Measurements from ENCODE around the gene DDAH1.
A peak's percentile ranks its signal among the peaks of the same experiment; 100 is the strongest.

Gene DDAH1

DNA sequence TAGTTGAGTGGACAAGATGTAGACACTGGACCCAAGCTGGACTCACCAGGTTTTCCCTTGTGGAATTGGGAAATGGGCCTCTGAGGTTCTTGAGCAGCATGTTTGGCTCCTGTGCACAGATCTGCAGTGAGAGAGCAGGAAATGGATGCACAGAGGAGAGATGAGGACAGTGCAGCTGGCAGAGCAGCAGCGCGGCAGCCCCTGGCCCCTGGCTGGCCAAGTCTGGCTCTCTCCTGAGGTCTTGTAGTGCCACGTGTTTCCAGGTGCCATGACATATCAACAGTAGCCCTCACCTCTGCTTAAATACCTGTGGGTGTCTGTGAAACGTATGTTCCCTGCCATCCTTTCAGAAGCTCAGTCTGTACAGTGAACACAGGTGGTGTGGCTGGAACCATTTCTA is 169.3 kb downstream of the DDAH1 start:
- DNase-seq: no peak

DNA sequence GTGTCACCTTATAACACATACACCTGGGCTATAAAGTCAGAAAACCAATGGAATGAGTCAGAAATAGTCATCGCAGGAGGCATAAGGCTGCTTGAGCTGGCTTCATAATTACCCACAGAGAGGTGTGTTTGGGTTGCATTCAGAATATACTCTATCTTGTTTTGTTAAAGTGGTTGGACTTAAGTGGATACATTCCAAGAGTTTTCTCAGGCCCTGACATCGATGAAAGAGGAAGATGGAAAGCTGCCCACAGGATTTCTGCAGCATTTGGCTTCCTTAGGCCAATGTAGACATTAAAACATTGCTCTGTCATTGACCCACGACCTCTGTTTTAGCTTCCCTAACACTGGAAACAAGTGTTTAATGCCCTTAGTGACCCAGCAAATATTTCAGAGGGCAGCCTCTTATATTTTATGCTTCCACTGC is 169.9 kb downstream of the DDAH1 start:
- DNase-seq: no peak

DNA sequence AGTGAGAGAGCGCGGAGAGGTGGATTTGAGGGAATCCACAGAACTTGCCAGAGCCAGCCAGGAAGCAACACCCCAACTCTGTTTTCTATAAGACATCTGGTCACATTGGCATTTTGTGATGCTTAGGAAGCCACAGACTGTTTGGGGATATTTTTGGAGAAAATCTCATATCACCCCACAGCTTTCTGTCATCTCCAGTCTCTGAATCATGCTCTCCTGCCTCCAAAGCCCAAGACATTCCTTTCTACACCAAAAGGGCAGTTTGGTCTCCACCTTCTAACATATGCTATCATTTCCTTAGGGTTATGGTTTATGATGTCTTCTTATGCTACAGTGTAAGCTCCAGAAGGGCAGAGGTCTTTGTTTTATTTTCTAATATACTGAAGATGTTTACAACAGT is 174.1 kb downstream of the DDAH1 start:
- DNase-seq: no peak

DNA sequence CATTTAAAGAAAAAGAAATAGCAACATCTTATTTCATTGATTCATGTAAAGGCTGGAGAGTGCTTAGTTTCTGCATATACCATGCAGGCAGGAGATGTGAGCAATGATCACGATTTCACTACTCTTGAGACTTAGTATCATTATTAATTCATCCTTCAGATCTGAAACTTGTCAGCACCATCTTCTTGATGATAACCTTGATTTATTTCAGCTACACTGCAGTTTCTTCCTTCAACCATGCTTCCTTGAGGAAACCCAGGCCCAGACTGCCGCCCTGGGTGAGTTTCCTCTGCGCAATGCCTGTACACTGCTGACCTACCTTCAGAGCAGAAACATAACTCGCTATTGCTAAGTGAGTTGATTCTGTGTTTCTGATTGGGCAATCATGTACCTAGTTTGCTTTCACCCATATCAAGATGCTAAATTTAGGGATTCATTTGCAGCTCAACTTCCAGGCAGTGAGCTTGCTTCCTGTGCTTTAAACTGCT is 175.1 kb downstream of the DDAH1 start:
- no peak for DNase-seq

GRCh38 chr1:85289207-85289847 is 175.6 kb downstream of the DDAH1 start:
- peak; percentile 19 for DNase-seq

GRCh38 chr1:85284202-85284601 is 180.8 kb downstream of the DDAH1 start:
- DNase-seq: no peak

DNA sequence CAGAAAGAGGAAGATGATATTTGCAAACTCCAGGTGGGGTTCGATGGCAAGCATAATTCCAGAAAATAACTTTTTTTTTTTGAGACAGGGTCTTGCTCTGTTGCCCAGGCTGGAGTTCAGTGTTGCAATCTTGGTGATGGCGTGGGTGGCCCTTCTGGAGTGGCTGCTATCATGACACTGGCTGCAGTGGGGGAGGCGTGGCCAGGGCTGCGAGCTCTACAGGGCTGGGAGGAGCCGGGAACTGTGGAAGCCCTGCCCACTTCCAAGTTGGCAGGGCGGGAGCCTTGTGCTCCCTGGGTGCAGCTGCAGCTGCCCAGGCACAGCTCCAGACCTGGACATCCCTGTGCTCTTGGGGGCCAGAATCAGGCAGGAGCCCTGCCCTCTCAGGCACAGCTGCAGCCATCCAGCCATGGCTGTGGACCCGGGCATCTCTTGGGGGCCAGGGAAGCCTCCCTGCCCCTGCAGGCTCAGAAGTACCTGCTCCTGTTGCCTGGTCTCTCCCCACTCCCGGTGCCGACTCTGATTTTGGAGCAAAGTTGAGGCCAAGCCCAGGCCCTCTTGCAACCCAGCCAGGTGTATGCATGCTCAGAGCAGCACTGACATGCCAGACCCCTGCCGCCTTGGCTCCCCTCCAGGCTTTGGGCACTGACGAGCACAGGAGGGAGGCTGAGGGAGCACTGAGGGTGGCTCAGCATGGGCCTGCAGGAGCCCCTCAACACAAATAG is 181.3 kb downstream of the DDAH1 start:
- DNase-seq: no peak

GRCh38 chr1:85282424-85282823 is 182.5 kb downstream of the DDAH1 start:
- no peak for DNase-seq

- no peak for DNase-seq
These were observed 184.3 kb downstream of the DDAH1 start for GRCh38 chr1:85280636-85281035.

- no peak for DNase-seq
These were observed 185.4 kb downstream of the DDAH1 start for GRCh38 chr1:85279458-85280080.

DNA sequence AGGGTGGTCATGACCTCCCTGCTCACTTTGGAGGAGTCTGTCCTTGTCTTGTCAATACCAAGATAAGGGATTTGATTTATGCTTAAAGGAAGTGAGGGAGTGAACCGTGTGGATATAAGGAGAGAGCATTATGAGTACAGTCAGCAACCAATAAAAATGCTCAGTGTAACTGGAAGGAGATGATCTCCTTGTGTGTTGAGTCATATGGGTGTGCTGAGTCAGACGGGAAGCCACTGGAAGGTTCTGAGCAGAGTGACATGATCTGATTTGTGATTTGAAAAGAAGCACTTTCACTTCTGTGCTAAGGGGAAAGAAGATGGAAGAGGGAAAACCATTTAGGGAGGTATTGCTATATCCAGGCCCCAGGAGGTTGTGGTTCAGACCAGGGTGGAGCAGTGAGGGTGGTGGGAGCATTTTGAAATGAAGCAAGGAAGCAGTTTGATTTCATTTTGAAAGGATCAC is 186.1 kb downstream of the DDAH1 start:
- DNase-seq: peak; percentile 88

- DNase-seq: no peak
These were observed 187.2 kb downstream of the DDAH1 start for GRCh38 chr1:85277802-85278201.

DNA sequence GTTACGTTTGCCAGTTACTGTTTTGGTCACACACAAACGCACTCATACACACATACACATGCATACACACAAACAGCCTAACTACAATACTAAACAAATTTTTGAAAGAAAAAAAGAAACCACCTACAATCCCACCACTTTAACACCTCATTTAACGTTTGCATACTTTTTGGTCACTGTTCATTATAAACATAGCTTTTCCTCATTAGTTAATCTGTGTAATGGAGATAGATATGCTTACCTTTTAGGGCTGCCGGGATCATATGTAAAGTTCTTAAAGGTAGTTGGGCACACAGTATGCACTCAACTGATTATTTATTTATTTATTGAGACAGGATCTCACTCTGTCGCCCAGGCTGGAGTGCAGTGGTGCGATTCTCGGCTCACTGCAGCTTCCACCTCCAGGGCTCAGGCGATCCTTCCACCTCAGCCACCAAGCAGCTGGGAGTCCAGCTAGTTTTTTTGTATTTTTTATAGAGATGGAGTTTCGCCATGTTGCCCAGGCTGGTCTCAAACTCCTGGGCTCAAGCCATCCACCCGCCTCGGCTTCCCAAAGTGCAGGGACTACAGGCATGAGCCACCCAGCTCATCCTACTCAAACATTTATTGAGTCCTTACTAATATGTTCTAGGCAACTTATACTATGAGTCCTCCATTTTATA is 187.8 kb downstream of the DDAH1 start:
- no peak for DNase-seq

GRCh38 chr1:85276215-85276977 is 188.6 kb downstream of the DDAH1 start, which contains the start of gene BCL10:
Gene BCL10 (minus strand): TSS chr1:85276632. CDS start chr1:85276352, 280 bp downstream.
- peak; percentile 98 for DNase-seq

GRCh38 chr1:85275701-85276214 is 189.2 kb downstream of the DDAH1 start:
- no peak for DNase-seq

- DNase-seq: peak; percentile 25
These were observed 189.9 kb downstream of the DDAH1 start for GRCh38 chr1:85274969-85275453.

DNA sequence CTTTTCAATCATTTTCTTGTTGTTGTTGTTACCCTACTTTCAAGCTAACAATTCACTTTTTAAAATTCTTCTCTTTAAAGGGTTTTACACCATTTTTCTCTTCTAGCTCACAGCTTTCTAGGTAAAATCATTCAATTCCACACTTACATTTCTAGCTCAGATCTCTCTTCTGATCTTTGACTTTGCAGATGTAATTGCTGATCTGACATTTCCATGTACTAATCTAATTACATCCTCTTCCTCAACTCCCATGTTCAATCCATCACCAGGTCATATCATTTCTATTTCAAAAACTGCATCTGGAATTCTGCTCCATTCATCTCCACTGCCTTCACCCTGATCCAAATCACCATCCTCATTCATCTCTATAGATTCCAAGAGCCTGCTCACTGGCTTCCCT is 191.6 kb downstream of the DDAH1 start:
- no peak for DNase-seq

DNA sequence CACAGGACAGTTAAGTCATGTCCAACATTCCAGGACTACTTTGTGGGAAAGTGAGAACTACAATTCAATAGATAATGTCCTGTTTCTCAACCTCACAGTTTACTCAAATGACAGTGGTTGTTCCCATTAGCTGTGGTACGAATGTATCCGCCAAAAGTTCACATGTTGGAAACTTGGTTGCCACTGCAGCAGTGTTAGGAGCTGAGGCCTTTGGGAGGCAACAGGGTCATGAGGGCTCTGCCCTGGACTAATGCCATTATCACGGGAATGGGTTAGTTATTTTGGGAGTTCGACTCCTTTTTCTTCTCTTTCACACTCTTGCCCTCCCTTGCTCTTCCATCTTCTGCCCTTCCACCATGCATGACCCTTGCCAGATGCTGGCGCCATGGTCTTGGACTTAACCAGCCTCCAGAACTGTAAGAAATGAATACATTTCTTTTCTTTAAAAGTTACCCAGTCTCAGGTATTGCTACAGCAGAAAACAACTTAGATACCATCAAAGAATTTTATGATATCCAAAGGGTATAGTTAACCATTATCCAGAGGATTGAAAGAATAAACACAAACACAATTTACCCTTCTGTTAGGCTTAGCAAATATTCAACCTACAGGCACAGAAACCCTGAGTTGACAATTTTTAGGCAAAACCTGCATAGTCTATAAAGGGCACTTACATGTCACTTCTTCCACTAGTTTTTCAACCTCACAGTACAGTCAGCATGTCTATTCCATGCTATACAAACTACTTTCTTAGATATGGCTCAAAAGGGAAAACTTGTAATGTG is 196.0 kb downstream of the DDAH1 start:
- DNase-seq: no peak

All from OCI-M1 (cell line).